HepG2 (cell line): ENCODE results near the gene RSF1. TPM values are rescaled to one million over a fixed set of nuclear protein-coding genes. Genes with fewer than 3 reads are reported as not detected.
A peak's percentile ranks its signal among the peaks of the same experiment; 100 is the strongest.

ENCODE experiments used
- CBX2 ChIP-seq, 2 experiments: fragments of 200-600 bp in 1 of 2; sonication (generic); formaldehyde crosslinking in 1 of 2; IDR thresholded peaks; 2 replicates each; pipeline versions ENCODE4 v1.7.0 to v1.8.1; 2018 to 2022; ENCODE audit warnings: low read depth in 2 of 2, low read length in 1 of 2, mild to moderate bottlenecking in 1 of 2, missing genetic modification reagents in 1 of 2
- CTCF ChIP-seq: sonication (generic); formaldehyde crosslinking; IDR thresholded peaks from 2 replicates; pipeline ENCODE4 v1.5.0; 2020; ENCODE audit warnings: mild to moderate bottlenecking, missing genetic modification reagents, moderate library complexity
- FIP1L1 ChIP-seq: fragments of 200-400 bp; formaldehyde crosslinking; IDR thresholded peaks from 2 replicates; pipeline ENCODE4 v1.6.1; 2018; ENCODE audit warnings: low read depth, mild to moderate bottlenecking, low read length, moderate library complexity, borderline replicate concordance; ENCODE audit not compliant: insufficient read depth
- KDM5B ChIP-seq: sonication (generic); formaldehyde crosslinking; IDR thresholded peaks from 2 replicates; pipeline ENCODE4 v1.4.0; 2020; ENCODE audit warnings: missing genetic modification reagents, mild to moderate bottlenecking, borderline replicate concordance
- MIER2 ChIP-seq: IDR thresholded peaks from 2 replicates; pipeline ENCODE4 v1.6.1; 2016; ENCODE audit warnings: missing biosample characterization, missing genetic modification reagents
- MYC ChIP-seq: sonication (generic); formaldehyde crosslinking; IDR thresholded peaks from 2 replicates; pipeline ENCODE4 v1.9.0; 2021; ENCODE audit warnings: missing genetic modification reagents, borderline replicate concordance
- NFATC3 ChIP-seq: sonication (generic); formaldehyde crosslinking; IDR thresholded peaks from 2 replicates; pipeline ENCODE4 v1.5.1; 2020; ENCODE audit warnings: mild to moderate bottlenecking, missing genetic modification reagents
- PHB2 ChIP-seq: fragments of 450-650 bp; IDR thresholded peaks from 2 replicates; pipeline ENCODE4 v1.6.1; 2018; ENCODE audit not compliant: partially characterized antibody
- POGZ ChIP-seq: sonication (generic); formaldehyde crosslinking; IDR thresholded peaks from 2 replicates; pipeline ENCODE4 v1.4.0; 2020; ENCODE audit warnings: mild to moderate bottlenecking, missing genetic modification reagents
- RAD21 ChIP-seq: fragments of 450-650 bp; formaldehyde crosslinking; IDR thresholded peaks from 2 replicates; pipeline ENCODE4 v1.5.0; 2020; ENCODE audit warnings: mild to moderate bottlenecking
- RARA ChIP-seq: IDR thresholded peaks from 2 replicates; pipeline ENCODE4 v1.6.1; 2016; ENCODE audit warnings: missing genetic modification reagents, missing compliant biosample characterization
- REPIN1 ChIP-seq: sonication (generic); formaldehyde crosslinking; IDR thresholded peaks from 2 replicates; pipeline ENCODE4 v1.8.0; 2022; ENCODE audit warnings: missing genetic modification reagents, low read depth, mild to moderate bottlenecking, borderline replicate concordance
- SIN3A ChIP-seq: IDR thresholded peaks from 2 replicates; pipeline ENCODE4 v1.6.1; 2011; ENCODE audit warnings: low read depth, mild to moderate bottlenecking, control low read depth, low read length, borderline replicate concordance
- SMAD9 ChIP-seq: sonication (generic); formaldehyde crosslinking; IDR thresholded peaks from 2 replicates; pipeline ENCODE4 v1.5.1; 2020; ENCODE audit warnings: mild to moderate bottlenecking, missing genetic modification reagents
- SRSF9 ChIP-seq: fragments of 200-400 bp; formaldehyde crosslinking; IDR thresholded peaks from 2 replicates; pipeline ENCODE4 v1.6.1; 2018; ENCODE audit warnings: borderline replicate concordance, mild to moderate bottlenecking, low read depth, low read length; ENCODE audit not compliant: insufficient read depth, poor library complexity, severe bottlenecking
- TP53 ChIP-seq: sonication (generic); formaldehyde crosslinking; conservative IDR thresholded peaks from 2 replicates; pipeline ENCODE4 v1.4.0; 2020; ENCODE audit warnings: missing genetic modification reagents
- ZBTB37 ChIP-seq: sonication (generic); formaldehyde crosslinking; IDR thresholded peaks from 2 replicates; pipeline ENCODE4 v1.4.0; 2020; ENCODE audit warnings: mild to moderate bottlenecking, missing genetic modification reagents
- ZFYVE20 ChIP-seq: sonication (generic); formaldehyde crosslinking; IDR thresholded peaks from 2 replicates; pipeline ENCODE4 v1.8.0; 2023; ENCODE audit warnings: low read depth, mild to moderate bottlenecking, moderate library complexity, missing genetic modification reagents, borderline replicate concordance
- ZMAT3 ChIP-seq: sonication (generic); formaldehyde crosslinking; conservative IDR thresholded peaks from 2 replicates; pipeline ENCODE4 v1.7.0; 2021; ENCODE audit warnings: missing genetic modification reagents
- ZNF234 ChIP-seq: sonication (generic); formaldehyde crosslinking; conservative IDR thresholded peaks from 2 replicates; pipeline ENCODE4 v1.5.1; 2020; ENCODE audit warnings: mild to moderate bottlenecking, missing genetic modification reagents
- ZNF235 ChIP-seq: sonication (generic); formaldehyde crosslinking; IDR thresholded peaks from 2 replicates; pipeline ENCODE4 v1.8.1; 2023; ENCODE audit warnings: mild to moderate bottlenecking, missing genetic modification reagents, borderline replicate concordance
- ZNF431 ChIP-seq: sonication (generic); formaldehyde crosslinking; IDR thresholded peaks from 2 replicates; pipeline ENCODE4 v1.9.0; 2022; ENCODE audit warnings: missing genetic modification reagents, low read depth, mild to moderate bottlenecking, borderline replicate concordance
- ZNF513 ChIP-seq: sonication (generic); formaldehyde crosslinking; conservative IDR thresholded peaks from 2 replicates; pipeline ENCODE4 v1.5.0; 2020; ENCODE audit warnings: missing genetic modification reagents
- ZNF562 ChIP-seq: sonication (generic); formaldehyde crosslinking; IDR thresholded peaks from 2 replicates; pipeline ENCODE4 v1.8.0; 2022; ENCODE audit warnings: missing genetic modification reagents, borderline replicate concordance
- ZSCAN25 ChIP-seq: sonication (generic); formaldehyde crosslinking; IDR thresholded peaks from 2 replicates; pipeline ENCODE4 v1.8.0; 2022; ENCODE audit warnings: mild to moderate bottlenecking, missing genetic modification reagents
- polyA plus RNA-seq, 8 experiments: library from polyadenylated mRNA; depleted of rRNA in 3 of 8; stranded (reverse) in 7 of 8; unstranded in 1 of 8; fragments of >200 nt; fragmentation: Illumina TruSeq in 4 of 8; extraction: Trizol in 4 of 8; gene quantifications; 2 replicates each; pipeline versions ENCODE4 v1.2.1 to v1.2.3, GENCODE V29; 2011 to 2016; ENCODE audit warnings: low read depth in 4 of 8, missing spikeins in 1 of 8, mixed read lengths in 1 of 8; ENCODE audit not compliant: insufficient read depth in 1 of 8
- total RNA-seq, 5 experiments: library from RNA; depleted of rRNA; stranded (reverse); fragments of >200 nt; fragmentation: Illumina TruSeq; extraction: Trizol; gene quantifications; 2 replicates each; pipeline ENCODE4 v1.2.3, GENCODE V29; 2016; ENCODE audit warnings: low read depth in 1 of 5

RSF1 gene
- total and polyA plus RNA-seq, 2 of the 13 experiments (the other 11 are each of a cell fraction or from before 2014, with no cell fraction given): 15.5 to 33.1 TPM

GRCh38 chr11:77820565-77821348 lies at the start of gene RSF1, which contains the start of gene AAMDC (continued):
- TF ChIP-seq ZNF562 (CRISPR knock-in tag) (no peak), MIER2 (CRISPR knock-in tag) (peak; percentile 44; the same call in 1 of the 2 replicates), ZNF235 (CRISPR knock-in tag) (peak; percentile 49; the same call in 1 of the 2 replicates), ZNF234 (CRISPR knock-in tag) (0 out of 2 replicates have a peak, but pooled peaks have one; percentile 55), ZNF513 (CRISPR knock-in tag) (no peak), KDM5B (no peak; the same call in 1 of the 2 replicates), SIN3A (peak; percentile 95), RARA (CRISPR knock-in tag) (peak; percentile 12; the same call in 1 of the 2 replicates), REPIN1 (CRISPR knock-in tag) (peak; percentile 67; the same call in 1 of the 2 replicates), ZNF431 (0 out of 2 replicates have a peak, but pooled peaks have one; percentile 53), PHB2 (no peak), MYC (CRISPR knock-in tag) (peak; percentile 69), CBX2 (IDR thresholded peaks at IDR 0.05; ENCODE audit: low read depth, low read length) (no peak), CBX2 (CRISPR knock-in tag; IDR thresholded peaks at IDR 0.05; ENCODE audit: low read depth) (no peak), POGZ (CRISPR knock-in tag) (peak; percentile 35), CTCF (CRISPR knock-in tag) (peak; percentile 81), SMAD9 (CRISPR knock-in tag) (peak; percentile 64; the same call in 1 of the 2 replicates), SRSF9 (no peak), ZBTB37 (no peak), NFATC3 (no peak), ZFYVE20 (CRISPR knock-in tag) (no peak), RAD21 (CRISPR knock-in tag) (peak; percentile 58; the same call in 1 of the 2 replicates), ZSCAN25 (CRISPR knock-in tag) (peak; percentile 9; the same call in 1 of the 2 replicates), FIP1L1 (no peak), TP53 (CRISPR knock-in tag) (no peak), ZMAT3 (CRISPR knock-in tag) (no peak; the same call in 1 of the 2 replicates)
